HG03460 (cell line): ENCODE data around the gene CACNA1A.
"Not testable (repeated sequence)": the region's sequence is repeated elsewhere in the genome, so short reads cannot be mapped to it uniquely, and the experiment has no call there.

Experiments used
- ATAC-seq: cut with Tn5 transposase; IDR thresholded peaks from one replicate; pipeline ENCODE4 v1.9.1; 2021; ENCODE audit not compliant: unreplicated experiment

Gene CACNA1A

GRCh38 chr19:13427273-13428051 lies 78.8 kb downstream of the CACNA1A start:
- ATAC-seq = no peak

- ATAC-seq = not testable (repeated sequence)
Measured at GRCh38 chr19:13425875-13426274, 80.4 kb downstream of the CACNA1A start.

- ATAC-seq = no peak
Measured at GRCh38 chr19:13425151-13425550, 81.1 kb downstream of the CACNA1A start.

- ATAC-seq = no peak
Measured at GRCh38 chr19:13420780-13421179, 85.5 kb downstream of the CACNA1A start.

GRCh38 chr19:13417054-13417453 lies 89.2 kb downstream of the CACNA1A start:
- ATAC-seq = no peak

- ATAC-seq = no peak
Measured at GRCh38 chr19:13411899-13412298, 94.4 kb downstream of the CACNA1A start.

- no peak for ATAC-seq
Measured at GRCh38 chr19:13410946-13411345, 95.3 kb downstream of the CACNA1A start.

- no peak for ATAC-seq
Measured at GRCh38 chr19:13408889-13409518, 97.3 kb downstream of the CACNA1A start.

GRCh38 chr19:13404236-13404635 lies 102.0 kb downstream of the CACNA1A start:
- no peak for ATAC-seq

- ATAC-seq = no peak
Measured at GRCh38 chr19:13401388-13401787, 104.9 kb downstream of the CACNA1A start.

GRCh38 chr19:13400296-13400695 lies 106.0 kb downstream of the CACNA1A start:
- no peak for ATAC-seq

GRCh38 chr19:13399746-13400145 lies 106.5 kb downstream of the CACNA1A start:
- no peak for ATAC-seq

GRCh38 chr19:13398780-13399726 lies 107.2 kb downstream of the CACNA1A start:
- no peak for ATAC-seq

- no peak for ATAC-seq
Measured at GRCh38 chr19:13398182-13398581, 108.1 kb downstream of the CACNA1A start.

- ATAC-seq = no peak
Measured at GRCh38 chr19:13396250-13397080, 109.8 kb downstream of the CACNA1A start.

- no peak for ATAC-seq
Measured at GRCh38 chr19:13382633-13382938, 123.7 kb downstream of the CACNA1A start.

GRCh38 chr19:13381827-13382632 lies 124.2 kb downstream of the CACNA1A start:
- ATAC-seq = no peak

- no peak for ATAC-seq
Measured at GRCh38 chr19:13376537-13376936, 129.7 kb downstream of the CACNA1A start.

GRCh38 chr19:13373599-13373998 lies 132.7 kb downstream of the CACNA1A start:
- no peak for ATAC-seq

- no peak for ATAC-seq
Measured at GRCh38 chr19:13370948-13371347, 135.3 kb downstream of the CACNA1A start.
